ENCODE measurements around the gene MXI1. TPM values are rescaled to one million over a fixed set of nuclear protein-coding genes. Genes with fewer than 3 reads are reported as not detected.

MXI1 gene
- total RNA-seq, 3 donors from 2014 or later, result 75.4 to 137 (median 79.5) TPM

DNA sequence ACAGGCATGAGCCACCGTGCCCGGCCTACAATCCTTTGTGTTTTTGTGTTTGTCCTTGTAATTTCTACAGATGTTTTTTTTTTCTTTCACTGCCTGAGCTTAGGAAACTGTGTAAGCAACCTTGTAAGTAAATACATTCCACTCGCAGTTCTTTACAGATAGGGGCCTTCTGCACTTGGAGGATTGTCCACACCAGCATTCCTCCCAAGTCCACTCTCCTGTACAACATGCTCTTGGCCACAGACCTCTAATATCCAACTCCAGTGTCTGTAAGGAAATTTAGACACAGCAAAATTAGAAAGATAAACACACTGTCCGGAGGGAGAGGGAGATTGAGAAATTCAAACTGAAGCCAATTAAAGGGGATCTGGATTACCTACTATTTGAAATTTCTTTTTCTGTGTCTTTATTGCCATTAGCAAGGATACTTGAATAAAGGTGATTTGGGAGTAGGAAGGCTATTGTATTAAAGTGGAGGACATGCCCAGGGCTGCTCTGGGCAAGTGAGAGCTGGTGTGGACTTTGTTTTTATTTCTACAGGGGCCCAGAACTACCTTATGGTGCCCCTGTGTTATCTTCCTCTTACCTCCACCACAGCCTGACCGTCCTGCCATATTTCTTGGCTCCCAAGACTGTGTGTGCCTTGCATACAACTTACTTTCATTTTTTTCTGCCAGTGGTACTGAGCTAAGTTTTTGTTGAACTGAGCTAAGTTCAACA lies 9.7 kb downstream of the MXI1 start:
- no peaks in the 10 kb centered on the region for H3K27me3 ChIP-seq
- TF ChIP-seq POLR2AphosphoS5 (IDR thresholded peaks at IDR 0.05) (no peak), POLR2A (IDR thresholded peaks at IDR 0.05) (no peak)
- TF ChIP-seq, protein P1, sequence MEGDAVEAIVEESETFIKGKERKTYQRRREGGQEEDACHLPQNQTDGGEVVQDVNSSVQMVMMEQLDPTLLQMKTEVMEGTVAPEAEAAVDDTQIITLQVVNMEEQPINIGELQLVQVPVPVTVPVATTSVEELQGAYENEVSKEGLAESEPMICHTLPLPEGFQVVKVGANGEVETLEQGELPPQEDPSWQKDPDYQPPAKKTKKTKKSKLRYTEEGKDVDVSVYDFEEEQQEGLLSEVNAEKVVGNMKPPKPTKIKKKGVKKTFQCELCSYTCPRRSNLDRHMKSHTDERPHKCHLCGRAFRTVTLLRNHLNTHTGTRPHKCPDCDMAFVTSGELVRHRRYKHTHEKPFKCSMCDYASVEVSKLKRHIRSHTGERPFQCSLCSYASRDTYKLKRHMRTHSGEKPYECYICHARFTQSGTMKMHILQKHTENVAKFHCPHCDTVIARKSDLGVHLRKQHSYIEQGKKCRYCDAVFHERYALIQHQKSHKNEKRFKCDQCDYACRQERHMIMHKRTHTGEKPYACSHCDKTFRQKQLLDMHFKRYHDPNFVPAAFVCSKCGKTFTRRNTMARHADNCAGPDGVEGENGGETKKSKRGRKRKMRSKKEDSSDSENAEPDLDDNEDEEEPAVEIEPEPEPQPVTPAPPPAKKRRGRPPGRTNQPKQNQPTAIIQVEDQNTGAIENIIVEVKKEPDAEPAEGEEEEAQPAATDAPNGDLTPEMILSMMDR (IDR thresholded peaks at IDR 0.05), result no peak
- no peaks in the 10 kb centered on the region for H3K9me3 ChIP-seq
- no peak overlapping the region for H3K4me3 ChIP-seq
- intact Hi-C loops (cut with DNase I; ENCODE audit: low total_unique reads), result no loop called here
- DNase-seq (ENCODE audit: low spot score in 2 of 2), result no peak
- H3K27ac ChIP-seq, result peak overlapping the region in 1 of 2 donors; percentile 27
- H3K4me1 ChIP-seq, result peaks cover 0 to 3% of the 10 kb centered on the region in 2 donors
- no peaks in the 10 kb centered on the region for H3K36me3 ChIP-seq

DNA sequence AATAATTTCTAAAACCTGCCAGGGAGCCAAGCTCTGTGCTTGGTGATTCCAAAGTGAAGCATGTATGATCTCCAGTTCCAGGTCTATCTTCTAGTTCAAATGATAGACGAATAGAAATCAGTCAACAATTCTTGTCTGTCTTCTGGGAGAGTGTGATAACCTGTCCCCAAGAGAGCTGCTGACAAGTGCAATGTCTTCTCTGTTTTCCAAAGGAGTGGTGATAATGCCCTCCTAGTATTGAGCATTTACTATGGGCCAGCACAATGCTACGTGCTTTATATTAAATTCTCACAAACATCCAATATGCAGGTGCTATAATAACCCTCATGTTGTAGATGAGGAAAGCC lies 10.2 kb downstream of the MXI1 start:
- peak overlapping the region in 1 of 2 donors; percentile 27 for H3K27ac ChIP-seq
- H3K27me3 ChIP-seq, result no peaks in the 10 kb centered on the region
- no peak overlapping the region for H3K4me3 ChIP-seq
- intact Hi-C loops (cut with DNase I; ENCODE audit: low total_unique reads), result no loop called here
- no peaks in the 10 kb centered on the region for H3K9me3 ChIP-seq
- DNase-seq (ENCODE audit: low spot score in 2 of 2), result no peak
- H3K4me1 ChIP-seq, result no peaks in the 10 kb centered on the region
- H3K36me3 ChIP-seq, result no peaks in the 10 kb centered on the region
- TF ChIP-seq POLR2AphosphoS5 (IDR thresholded peaks at IDR 0.05), result no peak
- TF ChIP-seq POLR2A (IDR thresholded peaks at IDR 0.05), result no peak
- TF ChIP-seq, protein P1 (IDR thresholded peaks at IDR 0.05), result no peak

DNA sequence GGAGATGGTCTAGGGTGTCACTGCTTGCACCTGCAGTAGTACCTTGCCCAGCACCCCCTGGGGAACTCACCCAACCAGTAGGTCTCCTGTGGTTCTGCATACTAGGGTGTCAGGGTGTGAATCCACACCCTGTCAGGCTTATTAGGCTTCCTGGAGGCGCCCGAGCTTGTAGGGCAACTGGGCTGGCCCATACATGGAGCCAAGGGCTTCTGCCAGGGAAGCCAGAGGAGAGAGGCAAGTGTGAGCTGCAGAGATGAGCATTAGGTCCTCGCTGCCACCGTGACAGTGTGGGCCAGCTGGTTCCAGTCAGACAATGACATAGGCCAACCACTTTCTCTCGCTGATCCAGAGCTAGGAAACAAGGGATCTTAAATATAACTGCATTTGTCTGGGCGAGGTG lies 11.2 kb downstream of the MXI1 start:
- DNase-seq (ENCODE audit: low spot score in 2 of 2), result no peak
- no peaks in the 10 kb centered on the region for H3K9me3 ChIP-seq
- intact Hi-C loops (cut with DNase I; ENCODE audit: low total_unique reads), result no loop called here
- no peaks in the 10 kb centered on the region for H3K27me3 ChIP-seq
- peak overlapping the region; percentile 19 to 23 for H3K27ac ChIP-seq
- no peaks in the 10 kb centered on the region for H3K4me1 ChIP-seq
- no peak for TF ChIP-seq POLR2A (IDR thresholded peaks at IDR 0.05)
- TF ChIP-seq, protein P1 (IDR thresholded peaks at IDR 0.05), result no peak
- TF ChIP-seq POLR2AphosphoS5 (IDR thresholded peaks at IDR 0.05), result no peak
- H3K36me3 ChIP-seq, result no peaks in the 10 kb centered on the region
- H3K4me3 ChIP-seq, result no peak overlapping the region

DNA sequence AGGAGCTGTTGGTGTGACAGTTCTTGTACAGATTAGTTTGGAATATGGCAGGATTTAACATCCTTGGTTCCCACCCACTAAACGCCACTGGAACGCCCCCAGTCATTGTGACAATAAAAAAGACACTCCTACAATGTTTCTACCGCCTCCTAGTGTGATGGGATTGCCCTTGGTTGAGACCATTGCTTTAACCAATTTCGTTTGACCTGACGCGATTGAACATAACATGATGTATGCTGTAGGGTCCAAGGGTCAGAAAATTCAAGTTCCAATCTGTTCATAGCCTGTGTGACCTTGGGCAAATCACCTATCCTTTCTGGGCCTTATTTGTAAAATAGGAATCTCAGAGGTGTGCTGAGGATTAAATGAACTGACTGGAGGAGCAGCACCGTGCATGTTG lies 12.5 kb downstream of the MXI1 start:
- DNase-seq (ENCODE audit: low spot score in 2 of 2), result no peak
- Histone ChIP-seq H3K27me3 (no peaks in the 10 kb centered on the region), H3K4me1 (no peaks in the 10 kb centered on the region), H3K4me3 (no peak overlapping the region), H3K9me3 (no peaks in the 10 kb centered on the region), H3K36me3 (no peaks in the 10 kb centered on the region), H3K27ac (peak overlapping the region in 1 of 2 donors; percentile 19)
- no peak for TF ChIP-seq POLR2A (IDR thresholded peaks at IDR 0.05)
- no peak for TF ChIP-seq POLR2AphosphoS5 (IDR thresholded peaks at IDR 0.05)
- TF ChIP-seq, protein P1 (IDR thresholded peaks at IDR 0.05), result no peak
- intact Hi-C loops (cut with DNase I; ENCODE audit: low total_unique reads), result no loop called here

DNA sequence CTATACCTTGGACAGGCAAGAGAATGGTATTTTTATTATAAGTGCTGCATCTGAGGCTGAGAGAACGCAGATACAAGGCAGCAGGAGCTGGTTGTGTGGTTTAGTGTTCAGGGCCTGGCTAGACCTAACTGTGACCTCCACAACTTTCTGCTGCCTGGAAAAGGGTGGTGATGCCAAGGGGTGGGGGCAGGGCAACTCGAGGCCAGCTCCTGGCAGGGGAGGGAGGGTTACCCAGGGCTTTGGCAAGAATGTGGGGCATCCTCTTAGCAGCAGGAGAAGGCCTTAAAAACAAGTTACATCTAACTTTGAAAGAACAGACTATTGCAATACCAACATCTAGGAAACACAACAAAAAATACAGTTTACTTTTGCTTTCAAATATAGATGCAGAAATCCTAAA lies 13.0 kb downstream of the MXI1 start:
- Histone ChIP-seq H3K9me3 (no peaks in the 10 kb centered on the region), H3K27me3 (no peaks in the 10 kb centered on the region), H3K4me1 (no peaks in the 10 kb centered on the region), H3K27ac (peak overlapping the region in 1 of 2 donors; percentile 19), H3K4me3 (no peak overlapping the region), H3K36me3 (no peaks in the 10 kb centered on the region)
- intact Hi-C loops (cut with DNase I; ENCODE audit: low total_unique reads), result no loop called here
- DNase-seq (ENCODE audit: low spot score in 2 of 2), result no peak
- TF ChIP-seq POLR2AphosphoS5 (IDR thresholded peaks at IDR 0.05), result no peak
- TF ChIP-seq, protein P1 (IDR thresholded peaks at IDR 0.05), result no peak
- TF ChIP-seq POLR2A (IDR thresholded peaks at IDR 0.05), result no peak
